ENCODE data around the gene TREML2. TPM values are rescaled to one million over a fixed set of nuclear protein-coding genes. Genes with fewer than 3 reads are reported as not detected.

The TREML2 gene, protein sequence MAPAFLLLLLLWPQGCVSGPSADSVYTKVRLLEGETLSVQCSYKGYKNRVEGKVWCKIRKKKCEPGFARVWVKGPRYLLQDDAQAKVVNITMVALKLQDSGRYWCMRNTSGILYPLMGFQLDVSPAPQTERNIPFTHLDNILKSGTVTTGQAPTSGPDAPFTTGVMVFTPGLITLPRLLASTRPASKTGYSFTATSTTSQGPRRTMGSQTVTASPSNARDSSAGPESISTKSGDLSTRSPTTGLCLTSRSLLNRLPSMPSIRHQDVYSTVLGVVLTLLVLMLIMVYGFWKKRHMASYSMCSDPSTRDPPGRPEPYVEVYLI
- total RNA-seq: not detected in 2 replicates

DNA sequence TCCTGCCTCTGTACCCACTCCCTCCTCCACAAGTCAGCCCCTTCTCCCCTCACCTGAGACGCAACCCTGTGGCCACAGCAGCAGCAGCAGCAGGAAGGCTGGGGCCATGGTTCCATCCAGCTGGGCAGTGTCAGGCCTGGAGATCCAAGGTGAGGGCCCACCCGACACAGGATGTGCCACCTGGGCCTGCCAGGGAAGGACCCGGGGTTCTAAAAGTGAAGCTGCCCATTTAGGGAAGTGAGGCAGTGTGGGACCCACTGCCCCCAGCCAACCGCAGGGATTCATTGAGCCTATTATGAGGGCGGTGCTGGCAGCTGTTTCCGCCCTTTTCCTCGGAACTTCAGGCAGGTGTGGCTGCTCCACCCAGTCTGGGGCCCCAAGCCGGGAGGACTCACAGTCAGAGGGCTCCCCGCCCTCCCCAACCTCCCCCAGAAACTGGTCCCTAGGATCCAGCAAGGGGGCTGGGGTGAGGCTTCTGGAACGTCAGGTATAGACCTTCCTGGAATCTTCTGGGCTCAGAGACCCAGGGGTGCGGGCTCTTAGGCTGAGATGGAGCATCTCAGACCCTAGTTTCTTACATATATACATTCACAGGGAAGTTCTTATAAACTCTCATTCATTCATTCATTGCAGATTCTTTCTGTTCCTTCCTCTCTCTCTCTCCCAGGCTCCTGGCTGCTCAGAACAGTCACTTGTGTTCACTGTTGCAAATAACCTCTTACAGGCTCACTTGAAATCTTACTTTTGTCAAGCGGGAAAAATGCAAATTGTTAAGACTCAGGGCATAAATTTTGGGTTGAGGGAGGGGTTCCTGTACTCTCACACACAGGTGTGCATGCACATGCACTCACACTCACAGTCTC lies at the start of gene TREML2:
TSS of gene TREML2 (minus strand) at position 249 of the 863 bp plus-strand sequence. CDS start at position 108, 141 bp downstream.

DNA sequence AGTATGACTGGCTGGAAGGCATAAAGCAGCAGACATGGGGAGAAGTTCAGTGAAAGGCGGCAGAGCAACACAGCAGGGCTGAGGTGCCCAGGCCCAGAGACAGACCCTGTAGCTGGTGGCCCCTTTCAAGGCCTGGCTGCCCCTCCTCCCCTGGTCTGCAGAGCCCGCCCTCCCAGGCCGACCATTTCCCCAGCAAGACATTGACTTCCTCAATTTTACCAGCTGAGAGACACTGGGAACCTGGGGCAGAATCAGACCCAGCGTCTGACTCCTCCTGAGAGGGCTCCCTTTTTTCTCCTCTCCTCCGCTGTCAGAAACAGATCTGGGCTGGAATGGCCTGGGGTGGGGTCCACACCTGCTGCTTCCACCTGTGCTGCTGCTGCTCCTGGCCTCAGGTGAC lies 27.1 kb upstream of the TREML2 start, which contains the start of gene TREML4:
TSS of gene TREML4 (plus strand) at position 254 of the 400 bp plus-strand sequence. CDS start at position 333, 79 bp downstream.

DNA sequence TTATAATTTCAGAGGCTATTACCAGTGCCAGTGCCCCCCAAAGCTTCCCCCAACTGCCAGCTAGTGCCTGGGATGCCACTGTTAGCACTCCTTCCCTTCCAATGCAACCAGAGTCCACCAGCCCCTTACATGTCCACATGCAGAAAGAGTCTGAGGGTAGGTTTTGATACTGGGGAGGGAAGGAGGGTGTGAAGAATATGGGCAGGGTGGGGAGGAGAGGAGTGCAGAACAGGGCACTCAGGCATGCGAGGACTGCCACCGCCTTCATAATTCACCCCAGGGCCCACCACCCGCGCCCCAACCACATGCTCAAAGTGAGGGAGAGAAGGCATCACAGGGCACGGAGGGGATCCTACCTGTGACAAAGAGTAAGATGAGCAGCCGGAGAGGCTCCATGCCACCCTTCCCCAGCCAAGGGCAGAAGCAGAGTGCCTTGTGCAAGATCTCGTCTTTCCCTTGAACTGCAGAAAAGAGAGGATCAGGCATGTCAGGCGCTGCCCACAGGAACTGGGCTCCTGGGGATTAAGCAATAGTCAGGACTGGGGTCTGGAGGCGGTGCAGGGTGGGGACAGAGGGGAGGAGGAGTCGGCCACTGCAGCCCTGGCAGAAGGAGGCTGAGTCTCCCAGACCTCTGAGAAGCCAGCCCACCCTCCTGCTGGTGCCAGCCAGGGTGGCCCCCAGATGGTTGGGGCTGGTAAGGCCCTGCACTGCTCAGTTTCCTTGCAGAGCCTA lies 38.1 kb downstream of the TREML2 start, which contains the start of gene TREM2:
TSS of gene TREM2 (minus strand) at position 430 of the 732 bp plus-strand sequence. CDS start at position 396, 34 bp downstream.

GRCh38 chr6:41153992-41154625 lies 46.8 kb downstream of the TREML2 start, which contains the start of gene TREML1:
TSS of gene TREML1 (minus strand) at chr6:41154347. CDS start at chr6:41154288, 59 bp downstream.

Small RNA genes lying within 50 kb of the gene (small RNA-seq; reads per million reads assigned to genes)
- gene AL391903.2 (not detected), gene RNA5SP207 (not detected)

Other genes starting within 250 kb of the TREML2 start
- gene UNC5CL, start 161.9 kb downstream of the TREML2 start, total RNA-seq: 0.14 TPM in 1 of 2 replicates, not detected in the other
- gene TSPO2, start 158.7 kb downstream of the TREML2 start, total RNA-seq: not detected in 2 replicates
- not detected in 2 replicates for gene APOBEC2, start 147.9 kb downstream of the TREML2 start, total RNA-seq
- 10.8 TPM in 2 replicates for gene OARD1, start 128.8 kb downstream of the TREML2 start, total RNA-seq
- 17.3 and 21.1 TPM in 2 replicates for gene NFYA, start 128.2 kb downstream of the TREML2 start, total RNA-seq
- gene TREML1, start 46.8 kb downstream of the TREML2 start, total RNA-seq: not detected in 2 replicates
- gene TREM2, start 38.0 kb downstream of the TREML2 start, total RNA-seq: not detected in 2 replicates
- gene TREML4, start 27.2 kb upstream of the TREML2 start, total RNA-seq: not detected in 2 replicates
- gene TREM1, start 85.5 kb upstream of the TREML2 start, total RNA-seq: not detected in 2 replicates
- not detected in 2 replicates for gene NCR2, start 134.5 kb upstream of the TREML2 start, total RNA-seq